ENCODE data around the gene WDR27.
"Not testable (repeated sequence)": the region's sequence is repeated elsewhere in the genome, so short reads cannot be mapped to it uniquely, and the experiment has no call there.

DNA sequence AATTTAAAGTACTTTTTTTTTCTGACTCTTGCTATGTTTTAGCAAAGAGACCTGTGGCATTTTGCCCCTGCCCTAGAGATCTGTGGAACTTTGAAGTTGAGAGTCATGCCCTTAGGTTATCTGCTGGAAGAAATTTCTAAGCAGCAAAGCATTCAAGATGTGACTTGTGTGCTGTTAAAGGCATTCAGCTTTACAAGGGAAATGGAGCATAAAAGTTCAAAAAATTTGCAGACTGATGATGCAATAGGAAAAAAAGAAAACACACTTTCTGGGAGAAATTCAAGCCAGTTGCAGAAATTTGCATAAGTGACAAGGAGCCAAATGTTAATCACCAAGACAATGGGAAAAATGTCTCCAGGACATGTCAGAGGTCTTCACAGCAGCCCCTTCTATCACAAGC lies 267.3 kb downstream of the WDR27 start:
- TF ChIP-seq, protein P1, sequence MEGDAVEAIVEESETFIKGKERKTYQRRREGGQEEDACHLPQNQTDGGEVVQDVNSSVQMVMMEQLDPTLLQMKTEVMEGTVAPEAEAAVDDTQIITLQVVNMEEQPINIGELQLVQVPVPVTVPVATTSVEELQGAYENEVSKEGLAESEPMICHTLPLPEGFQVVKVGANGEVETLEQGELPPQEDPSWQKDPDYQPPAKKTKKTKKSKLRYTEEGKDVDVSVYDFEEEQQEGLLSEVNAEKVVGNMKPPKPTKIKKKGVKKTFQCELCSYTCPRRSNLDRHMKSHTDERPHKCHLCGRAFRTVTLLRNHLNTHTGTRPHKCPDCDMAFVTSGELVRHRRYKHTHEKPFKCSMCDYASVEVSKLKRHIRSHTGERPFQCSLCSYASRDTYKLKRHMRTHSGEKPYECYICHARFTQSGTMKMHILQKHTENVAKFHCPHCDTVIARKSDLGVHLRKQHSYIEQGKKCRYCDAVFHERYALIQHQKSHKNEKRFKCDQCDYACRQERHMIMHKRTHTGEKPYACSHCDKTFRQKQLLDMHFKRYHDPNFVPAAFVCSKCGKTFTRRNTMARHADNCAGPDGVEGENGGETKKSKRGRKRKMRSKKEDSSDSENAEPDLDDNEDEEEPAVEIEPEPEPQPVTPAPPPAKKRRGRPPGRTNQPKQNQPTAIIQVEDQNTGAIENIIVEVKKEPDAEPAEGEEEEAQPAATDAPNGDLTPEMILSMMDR (IDR thresholded peaks at IDR 0.05): not testable (repeated sequence)
- TF ChIP-seq POLR2A (IDR thresholded peaks at IDR 0.05): not testable (repeated sequence)

Data from heart left ventricle (tissue), 13 donors.